ENCODE measurements around the gene ARPC5.

ARPC5 gene

DNA sequence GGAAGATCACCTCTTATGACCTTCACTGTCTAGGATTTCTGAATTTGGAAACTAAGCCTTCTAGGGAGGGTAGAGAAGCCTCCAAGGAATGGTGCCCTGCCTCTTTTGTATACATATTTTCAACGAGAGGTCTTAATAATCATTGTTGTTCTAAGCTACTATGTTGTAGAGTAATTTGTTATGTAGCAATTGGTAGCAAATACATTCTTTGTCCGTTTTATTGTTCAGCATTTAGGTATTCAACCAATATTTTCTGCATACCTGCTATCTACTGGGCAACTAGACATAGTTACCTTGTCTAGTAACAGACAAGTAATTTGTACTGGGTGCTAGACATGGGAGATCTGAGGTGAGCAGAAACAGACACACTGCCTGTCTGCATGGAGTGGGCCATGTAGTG is 24.6 kb downstream of the ARPC5 start:
- DNase-seq (ENCODE audit: low read depth in 2 of 2): no peak

- DNase-seq (ENCODE audit: low read depth in 2 of 2): no peak
Measured at GRCh38 chr1:183609759-183610452, 25.7 kb downstream of the ARPC5 start.

DNA sequence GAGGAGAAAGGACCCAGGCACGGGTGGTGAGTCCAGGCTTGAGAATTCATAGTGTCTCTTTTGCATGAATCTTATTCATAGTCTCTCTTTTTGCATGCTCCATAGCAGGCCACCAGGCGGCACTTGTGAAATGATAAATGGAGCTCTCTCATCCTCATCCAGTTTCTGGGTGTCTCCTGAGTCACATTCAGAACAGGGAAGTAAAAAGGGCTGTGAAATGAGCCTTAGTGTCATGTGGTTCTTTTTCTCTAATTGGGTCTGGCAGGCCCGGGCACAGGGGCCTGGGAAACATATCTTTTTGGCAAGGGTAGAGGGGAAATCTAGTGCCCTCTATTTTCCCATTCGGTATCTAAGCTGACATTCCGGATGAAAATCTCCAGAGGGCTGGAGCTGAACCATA is 26.3 kb downstream of the ARPC5 start:
- DNase-seq (ENCODE audit: low read depth in 2 of 2): no peak

GRCh38 chr1:183607322-183607980 is 28.1 kb downstream of the ARPC5 start:
- DNase-seq (ENCODE audit: low read depth in 2 of 2): no peak

GRCh38 chr1:183605904-183606303 is 29.7 kb downstream of the ARPC5 start:
- no peak for DNase-seq (ENCODE audit: low read depth in 2 of 2)

DNA sequence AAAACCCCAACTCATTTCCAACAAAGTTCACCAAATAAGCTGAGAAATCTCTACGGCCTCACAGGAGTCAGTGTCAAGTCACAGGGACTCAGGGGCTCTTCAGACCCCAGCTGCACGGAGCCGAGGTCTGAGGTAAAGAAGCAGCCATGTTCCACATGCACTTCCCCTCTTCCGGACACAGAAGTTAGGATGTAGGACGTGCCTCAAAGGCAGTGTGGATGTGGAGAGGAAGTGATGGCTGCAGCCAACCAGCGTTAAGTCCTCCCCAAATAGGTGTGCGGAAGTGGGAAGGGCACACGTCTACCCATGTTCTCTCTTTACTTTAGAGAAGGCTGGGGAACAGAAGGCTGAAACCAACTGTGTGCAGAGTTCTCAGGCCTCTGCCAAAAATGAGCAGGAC is 30.8 kb downstream of the ARPC5 start:
- no peak for DNase-seq (ENCODE audit: low read depth in 2 of 2)

- no peak for DNase-seq (ENCODE audit: low read depth in 2 of 2)
Measured at GRCh38 chr1:183604038-183604808, 31.4 kb downstream of the ARPC5 start.

DNA sequence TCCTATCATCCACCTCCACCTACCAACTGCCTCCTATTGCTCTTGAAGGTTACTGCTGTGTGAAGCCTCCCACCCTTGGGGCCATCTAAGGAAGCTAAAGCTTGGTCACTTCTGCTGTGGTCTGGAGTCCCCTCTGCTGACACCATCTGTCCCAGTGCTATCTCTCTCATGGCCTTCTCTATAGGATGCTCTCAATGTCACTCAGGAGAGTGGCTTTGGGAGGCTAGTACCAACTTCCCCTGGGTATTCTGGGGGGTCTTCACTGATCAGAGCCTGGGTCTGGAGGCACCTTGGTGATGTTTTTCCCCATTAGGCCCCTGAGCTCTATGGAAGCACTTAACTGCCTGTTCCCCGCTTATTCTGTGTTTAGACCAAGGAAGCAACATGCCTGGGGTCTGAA is 33.1 kb downstream of the ARPC5 start:
- DNase-seq (ENCODE audit: low read depth in 2 of 2): no peak

GRCh38 chr1:183600634-183601033 is 34.9 kb downstream of the ARPC5 start:
- no peak for DNase-seq (ENCODE audit: low read depth in 2 of 2)

DNA sequence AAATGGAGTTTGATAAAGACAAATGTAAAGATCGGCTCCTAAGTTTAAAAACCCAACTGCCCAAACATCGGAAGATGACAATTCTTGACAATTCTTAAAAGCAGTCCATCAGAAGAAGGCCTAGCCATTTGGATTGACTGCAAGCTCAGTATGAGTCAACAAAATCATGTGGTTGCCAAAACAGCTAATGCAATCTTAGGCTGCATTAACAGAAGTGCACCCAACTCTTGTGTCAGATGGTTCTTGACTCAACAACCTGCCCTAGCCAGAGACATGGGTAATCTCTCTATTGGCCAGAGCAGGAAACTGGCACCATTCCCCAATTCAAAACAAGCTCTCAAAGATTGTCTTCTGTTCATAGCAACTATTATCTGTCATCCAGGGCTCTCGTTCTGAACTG is 35.4 kb downstream of the ARPC5 start:
- DNase-seq (ENCODE audit: low read depth in 2 of 2): no peak

- no peak for DNase-seq (ENCODE audit: low read depth in 2 of 2)
Measured at GRCh38 chr1:183598386-183598785, 37.2 kb downstream of the ARPC5 start.

DNA sequence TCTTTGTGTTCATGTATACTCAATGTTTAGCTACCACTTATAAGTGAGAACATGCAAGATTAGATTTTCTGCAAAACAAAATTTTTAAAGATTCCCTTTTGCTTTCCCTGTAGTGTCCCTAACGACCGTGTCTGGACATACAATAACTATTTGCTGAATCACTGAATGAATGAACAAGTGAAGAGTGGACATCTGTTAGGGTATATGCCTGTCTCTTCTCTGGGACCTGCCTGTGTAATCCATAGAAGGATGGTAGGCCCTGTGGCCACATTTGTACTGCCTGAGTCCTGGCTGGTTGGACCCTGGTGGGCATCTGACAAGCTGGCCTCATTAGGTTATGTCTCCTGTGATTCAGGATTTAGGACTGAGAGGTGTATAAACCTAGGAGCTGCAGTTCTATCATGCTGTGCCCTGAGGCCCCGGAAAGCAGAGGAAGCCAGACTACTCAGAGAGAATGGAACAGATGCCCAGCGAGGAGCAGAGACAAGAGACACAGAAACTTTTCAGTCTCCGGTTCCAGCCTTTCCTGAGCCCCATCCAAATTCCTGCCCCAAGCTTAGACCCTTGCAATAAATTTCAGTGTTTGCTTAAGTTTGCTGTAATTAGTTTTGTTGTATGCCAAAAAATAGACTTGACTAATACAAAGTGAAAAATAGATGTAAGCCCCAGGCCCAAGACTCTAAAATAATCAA is 37.8 kb downstream of the ARPC5 start:
- DNase-seq (ENCODE audit: low read depth in 2 of 2): no peak

DNA sequence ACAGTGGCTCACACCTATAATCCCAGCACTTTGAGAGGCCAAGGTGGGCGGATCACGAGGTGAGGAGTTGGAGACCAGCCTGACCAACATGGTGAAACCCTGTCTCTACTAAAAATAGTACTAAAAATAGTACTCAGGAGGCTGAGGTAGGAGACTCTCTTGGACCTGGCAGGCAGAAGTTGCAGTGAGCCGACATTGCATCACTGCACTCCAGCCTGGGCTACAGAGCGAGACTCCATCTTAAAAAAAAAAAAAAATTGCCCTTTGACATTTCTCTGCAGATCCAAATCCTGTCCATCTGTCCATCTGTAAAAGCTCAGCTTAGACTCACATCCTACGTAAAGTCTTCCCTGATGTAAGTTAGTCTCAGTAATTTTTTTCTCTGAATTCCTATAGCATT is 39.1 kb downstream of the ARPC5 start:
- no peak for DNase-seq (ENCODE audit: low read depth in 2 of 2)

DNA sequence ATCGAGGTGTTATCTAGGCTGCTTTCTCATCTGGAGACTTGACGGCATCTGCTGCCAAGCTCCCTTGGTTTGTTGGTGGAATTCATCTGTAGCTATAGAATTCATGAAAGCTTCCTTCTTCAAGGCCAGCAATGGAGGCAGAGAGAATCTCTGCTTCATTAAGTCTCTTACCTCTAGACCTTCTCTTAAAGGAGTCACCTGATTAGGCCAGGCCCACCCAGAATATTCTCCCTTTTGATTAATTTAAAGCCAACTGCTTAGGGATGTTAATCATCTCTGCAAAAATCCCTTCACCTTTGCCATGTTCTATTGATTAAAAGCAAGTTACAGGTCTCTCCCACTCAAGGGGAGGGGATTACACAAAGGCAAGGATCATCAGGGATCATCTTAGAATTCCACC is 40.0 kb downstream of the ARPC5 start:
- no peak for DNase-seq (ENCODE audit: low read depth in 2 of 2)

- no peak for DNase-seq (ENCODE audit: low read depth in 2 of 2)
Measured at GRCh38 chr1:183593356-183593755, 42.2 kb downstream of the ARPC5 start.

DNA sequence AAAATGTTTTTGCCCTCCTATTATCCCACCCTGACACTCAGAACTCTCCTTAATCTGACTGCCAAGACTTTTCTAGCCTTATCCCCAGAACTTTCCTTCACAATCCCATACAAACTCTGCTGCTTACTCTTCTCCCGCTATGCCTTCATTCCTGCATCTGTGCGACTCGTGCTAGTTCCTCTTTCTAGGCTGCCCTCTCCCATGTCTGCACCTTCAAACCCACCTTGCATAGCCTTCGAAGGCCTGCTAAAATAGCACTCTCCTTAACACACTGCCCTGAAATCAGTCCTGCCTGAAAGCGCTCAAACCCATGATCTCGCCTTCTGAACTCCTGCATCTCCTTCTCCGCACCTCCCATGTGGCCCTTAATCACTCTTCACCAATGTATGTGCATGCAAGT is 42.9 kb downstream of the ARPC5 start:
- no peak for DNase-seq (ENCODE audit: low read depth in 2 of 2)

DNA sequence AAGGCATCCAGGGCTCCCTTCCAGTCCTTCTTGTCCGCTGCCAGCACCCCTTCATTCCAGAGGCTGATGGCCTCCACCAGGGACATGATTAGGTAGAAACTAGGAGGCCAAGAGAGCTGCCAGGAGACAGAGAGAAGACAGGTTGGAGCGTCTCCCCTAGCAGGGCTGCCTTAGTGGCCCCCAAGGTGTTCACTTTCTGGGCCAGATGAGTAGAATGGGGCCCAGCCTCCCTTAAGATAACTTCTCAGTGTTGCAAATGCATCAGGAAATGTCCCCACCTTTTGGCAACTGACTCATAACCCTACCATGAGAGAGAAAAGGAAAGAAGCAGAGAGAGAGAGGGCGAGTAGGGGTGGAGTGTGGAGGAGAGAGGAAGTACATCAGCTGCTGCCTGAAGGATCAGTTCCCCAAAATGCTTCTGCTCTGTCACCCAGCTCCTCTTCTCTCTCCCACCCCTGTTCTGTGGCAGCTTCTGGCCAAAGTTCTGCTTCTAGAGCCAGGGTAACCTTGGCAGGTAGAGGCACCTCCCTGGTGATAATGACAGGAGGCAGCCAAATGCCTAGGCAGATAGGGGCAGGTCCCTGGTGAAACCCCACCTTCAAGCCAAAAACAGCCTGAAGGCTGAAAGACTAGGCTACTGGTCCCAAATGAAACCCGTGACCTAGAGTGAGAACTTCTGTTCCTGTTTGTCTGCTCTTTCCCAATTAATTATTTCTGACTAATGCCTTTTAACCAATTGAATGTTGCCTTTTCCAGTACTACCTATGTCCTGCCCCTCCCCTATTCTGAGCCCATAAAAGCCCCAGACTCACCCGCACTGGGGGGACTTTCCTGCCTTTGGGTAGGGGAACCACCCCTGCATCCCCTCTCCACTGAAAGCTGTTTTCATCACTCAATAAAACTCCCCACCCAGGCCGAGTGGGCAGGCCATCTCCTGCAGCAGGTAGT is 45.1 kb downstream of the ARPC5 start, which contains the start of gene NCF2:
NCF2 (minus strand) TSS at position 216 of the 948 bp plus-strand sequence; CDS start at position 86, 130 bp downstream.
- no peak for DNase-seq (ENCODE audit: low read depth in 2 of 2)

- DNase-seq (ENCODE audit: low read depth in 2 of 2): no peak
Measured at GRCh38 chr1:183589874-183590243, 45.7 kb downstream of the ARPC5 start.

DNA sequence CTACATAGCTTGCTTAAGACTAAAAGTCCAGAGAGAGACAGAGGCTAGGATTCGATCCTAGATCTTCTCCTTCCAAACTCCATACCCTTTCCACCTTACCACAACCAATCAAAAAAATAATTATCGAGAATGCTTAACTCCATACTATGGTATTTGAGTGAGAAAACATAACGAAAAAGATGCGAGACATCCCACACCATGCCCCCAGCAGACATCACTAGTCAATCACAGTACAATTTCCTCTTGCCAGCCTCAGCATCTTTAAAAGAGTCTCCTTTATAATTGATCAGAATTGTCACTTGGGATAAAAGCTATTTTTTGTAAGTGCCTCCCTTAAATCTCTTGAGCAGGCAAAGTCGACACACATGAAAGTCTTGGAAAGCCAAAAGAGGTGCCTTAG is 46.2 kb downstream of the ARPC5 start:
- DNase-seq (ENCODE audit: low read depth in 2 of 2): no peak

- no peak for DNase-seq (ENCODE audit: low read depth in 2 of 2)
Measured at GRCh38 chr1:183588827-183589226, 46.8 kb downstream of the ARPC5 start.

DNA sequence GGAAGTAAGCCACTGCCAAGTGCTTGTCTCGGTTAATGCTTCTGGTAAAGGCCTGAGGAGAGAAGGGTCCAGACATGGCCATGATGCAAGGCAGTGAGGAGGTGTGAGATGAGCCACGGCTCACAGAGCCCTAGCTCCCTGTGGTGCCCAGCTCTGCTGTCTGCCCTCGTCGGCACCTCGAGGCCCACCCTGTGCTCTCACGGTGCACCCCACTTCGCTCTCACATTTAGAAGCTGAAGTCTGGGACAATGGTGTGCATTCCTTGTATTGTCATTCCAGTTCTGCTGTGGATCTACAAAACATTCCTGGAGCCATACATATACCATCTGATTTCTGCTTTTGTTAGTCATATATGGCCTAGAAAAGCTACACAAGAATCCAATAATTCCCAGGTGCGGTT is 48.7 kb downstream of the ARPC5 start:
- no peak for DNase-seq (ENCODE audit: low read depth in 2 of 2)

Data from stimulated activated CD8-positive, alpha-beta memory T cell treated with anti-CD3 and anti-CD28 coated beads, Interleukin-7, amount 100 ng/mL, for 4 hours (primary cell).